ENCODE data around the gene NEDD4L.
"Not testable (repeated sequence)": the region's sequence is repeated elsewhere in the genome, so short reads cannot be mapped to it uniquely, and the experiment has no call there.

The NEDD4L gene

GRCh38 chr18:58378411-58379379 lies 334.7 kb downstream of the NEDD4L start:
- DNase-seq (ENCODE audit: low spot score in 2 of 2) (no peak), ATAC-seq (replicated peaks; ENCODE audit: extremely low read depth, poor library complexity, severe bottlenecking) (no peak)
- Mint-ChIP-seq H3K4me3 (no peak overlapping the region), H3K9me3 (no peaks in the 10 kb centered on the region), H3K4me1 (no peaks in the 10 kb centered on the region), H3K36me3 (ENCODE audit: insufficient read depth) (peaks cover 2% of the 10 kb centered on the region), H3K27ac (ENCODE audit: low read depth) (no peak overlapping the region), H3K27me3 (peaks cover 36% of the 10 kb centered on the region)

- no peaks in the 10 kb centered on the region for H3K9me3 Mint-ChIP-seq
- H3K4me3 Mint-ChIP-seq = no peak overlapping the region
- ATAC-seq (replicated peaks; ENCODE audit: extremely low read depth, poor library complexity, severe bottlenecking) (no peak), DNase-seq (ENCODE audit: low spot score in 2 of 2) (no peak)
- H3K36me3 Mint-ChIP-seq (ENCODE audit: insufficient read depth) = peaks cover 2% of the 10 kb centered on the region
- no peak overlapping the region for H3K27ac Mint-ChIP-seq (ENCODE audit: low read depth)
- peaks cover 35% of the 10 kb centered on the region for H3K27me3 Mint-ChIP-seq
- no peaks in the 10 kb centered on the region for H3K4me1 Mint-ChIP-seq
Observed at GRCh38 chr18:58379443-58379842, 335.4 kb downstream of the NEDD4L start.

- H3K27ac Mint-ChIP-seq (ENCODE audit: low read depth); ATAC-seq (replicated peaks; ENCODE audit: extremely low read depth, poor library complexity, severe bottlenecking); H3K36me3 Mint-ChIP-seq (ENCODE audit: insufficient read depth); H3K4me3 Mint-ChIP-seq; DNase-seq (ENCODE audit: low spot score in 2 of 2); H3K4me1 Mint-ChIP-seq; H3K9me3 Mint-ChIP-seq: not testable (repeated sequence)
- H3K27me3 Mint-ChIP-seq = peaks cover 28% of the 10 kb centered on the region
Observed at GRCh38 chr18:58380113-58380512, 336.1 kb downstream of the NEDD4L start.

DNA sequence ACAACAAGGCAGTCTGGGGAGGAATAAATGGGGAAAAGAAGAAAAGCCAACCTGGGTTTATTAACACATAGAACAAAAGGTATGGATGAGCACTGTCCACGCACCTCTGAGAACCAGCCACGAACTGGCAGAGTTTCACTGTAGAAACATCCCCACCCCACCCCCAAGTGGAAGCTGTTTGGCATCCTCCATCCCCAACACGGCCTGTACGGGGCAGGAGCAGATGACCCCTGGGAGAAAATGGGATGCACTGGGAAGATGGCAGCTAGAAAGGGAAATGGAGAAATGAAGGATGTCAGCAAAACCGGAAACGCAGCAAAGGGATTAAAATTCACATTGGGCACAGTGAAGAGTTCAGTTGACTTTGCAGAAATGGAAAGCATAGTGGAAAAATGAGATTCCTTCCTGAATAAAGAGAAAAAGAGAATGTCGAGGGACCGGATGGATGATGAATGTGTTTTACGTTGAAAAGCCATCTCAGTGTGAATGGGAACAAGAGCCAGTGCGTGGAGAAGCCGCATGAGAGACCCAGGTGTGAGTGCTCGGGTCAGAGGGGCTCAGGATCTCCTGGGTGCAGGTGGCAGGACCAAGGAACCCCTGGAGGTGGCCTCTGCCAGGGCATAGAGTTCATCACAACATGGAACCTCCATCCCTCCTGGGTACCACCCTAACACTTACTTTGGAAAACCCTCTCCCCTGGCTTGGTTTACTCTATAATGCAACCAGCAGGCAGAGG lies 337.8 kb downstream of the NEDD4L start:
- H3K27me3 Mint-ChIP-seq = peaks cover 14% of the 10 kb centered on the region
- no peak for ATAC-seq (replicated peaks; ENCODE audit: extremely low read depth, poor library complexity, severe bottlenecking)
- no peaks in the 10 kb centered on the region for H3K9me3 Mint-ChIP-seq
- H3K4me3 Mint-ChIP-seq = no peak overlapping the region
- no peaks in the 10 kb centered on the region for H3K4me1 Mint-ChIP-seq
- H3K27ac Mint-ChIP-seq (ENCODE audit: low read depth) = no peak overlapping the region
- DNase-seq (ENCODE audit: low spot score in 2 of 2) = no peak
- peaks cover 2% of the 10 kb centered on the region for H3K36me3 Mint-ChIP-seq (ENCODE audit: insufficient read depth)

- Mint-ChIP-seq H3K9me3 (no peaks in the 10 kb centered on the region), H3K4me3 (no peak overlapping the region), H3K27ac (ENCODE audit: low read depth) (no peak overlapping the region), H3K4me1 (no peaks in the 10 kb centered on the region), H3K27me3 (peaks cover 11% of the 10 kb centered on the region), H3K36me3 (ENCODE audit: insufficient read depth) (peaks cover 2% of the 10 kb centered on the region)
- no peak for DNase-seq (ENCODE audit: low spot score in 2 of 2)
- ATAC-seq (replicated peaks; ENCODE audit: extremely low read depth, poor library complexity, severe bottlenecking) = no peak
Observed at GRCh38 chr18:58382446-58382845, 338.4 kb downstream of the NEDD4L start.

- Mint-ChIP-seq H3K4me3 (no peak overlapping the region), H3K36me3 (ENCODE audit: insufficient read depth) (no peaks in the 10 kb centered on the region), H3K4me1 (no peaks in the 10 kb centered on the region), H3K27ac (ENCODE audit: low read depth) (no peak overlapping the region), H3K27me3 (peaks cover 10% of the 10 kb centered on the region), H3K9me3 (no peaks in the 10 kb centered on the region)
- no peak for DNase-seq (ENCODE audit: low spot score in 2 of 2)
- no peak for ATAC-seq (replicated peaks; ENCODE audit: extremely low read depth, poor library complexity, severe bottlenecking)
Observed at GRCh38 chr18:58385472-58385871, 341.4 kb downstream of the NEDD4L start.

- Mint-ChIP-seq H3K4me3 (no peak overlapping the region), H3K9me3 (no peaks in the 10 kb centered on the region), H3K4me1 (no peaks in the 10 kb centered on the region), H3K36me3 (ENCODE audit: insufficient read depth) (peaks cover 3% of the 10 kb centered on the region), H3K27ac (ENCODE audit: low read depth) (no peak overlapping the region), H3K27me3 (peaks cover 10% of the 10 kb centered on the region)
- ATAC-seq (replicated peaks; ENCODE audit: extremely low read depth, poor library complexity, severe bottlenecking) (no peak), DNase-seq (ENCODE audit: low spot score in 2 of 2) (no peak)
Observed at GRCh38 chr18:58386780-58387179, 342.8 kb downstream of the NEDD4L start.

DNA sequence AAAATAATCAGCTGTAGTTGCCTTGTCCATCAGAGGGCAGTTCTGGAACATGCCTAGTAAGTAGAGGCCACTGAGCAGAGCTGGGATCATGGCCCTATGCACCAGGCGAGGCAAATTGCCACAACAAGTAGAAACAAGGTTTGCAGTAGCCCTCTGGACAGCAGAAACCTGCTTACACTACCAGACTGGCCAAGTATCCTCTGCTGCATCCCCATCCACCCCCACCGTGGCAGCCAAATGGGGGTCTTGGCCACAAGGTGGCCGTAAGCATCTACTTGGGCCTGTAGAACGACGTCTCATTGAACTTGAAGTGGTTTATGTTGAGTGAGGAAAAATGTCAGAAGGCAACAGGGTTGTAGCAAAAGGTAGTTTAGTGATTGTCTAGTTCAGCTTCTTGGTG lies 343.7 kb downstream of the NEDD4L start:
- H3K27me3 Mint-ChIP-seq = peaks cover 10% of the 10 kb centered on the region
- no peak overlapping the region for H3K4me3 Mint-ChIP-seq
- H3K9me3 Mint-ChIP-seq = no peaks in the 10 kb centered on the region
- DNase-seq (ENCODE audit: low spot score in 2 of 2) = no peak
- peaks cover 3% of the 10 kb centered on the region for H3K36me3 Mint-ChIP-seq (ENCODE audit: insufficient read depth)
- H3K27ac Mint-ChIP-seq (ENCODE audit: low read depth) = no peak overlapping the region
- H3K4me1 Mint-ChIP-seq = no peaks in the 10 kb centered on the region
- ATAC-seq (replicated peaks; ENCODE audit: extremely low read depth, poor library complexity, severe bottlenecking) = no peak

GRCh38 chr18:58388736-58389135 lies 344.7 kb downstream of the NEDD4L start:
- no peak overlapping the region for H3K4me3 Mint-ChIP-seq
- ATAC-seq (replicated peaks; ENCODE audit: extremely low read depth, poor library complexity, severe bottlenecking) (no peak), DNase-seq (ENCODE audit: low spot score in 2 of 2) (no peak)
- no peak overlapping the region for H3K27ac Mint-ChIP-seq (ENCODE audit: low read depth)
- H3K4me1 Mint-ChIP-seq = no peaks in the 10 kb centered on the region
- H3K27me3 Mint-ChIP-seq = peaks cover 10% of the 10 kb centered on the region
- no peaks in the 10 kb centered on the region for H3K9me3 Mint-ChIP-seq
- H3K36me3 Mint-ChIP-seq (ENCODE audit: insufficient read depth) = peaks cover 3% of the 10 kb centered on the region

GRCh38 chr18:58389745-58390144 lies 345.7 kb downstream of the NEDD4L start:
- ATAC-seq (replicated peaks; ENCODE audit: extremely low read depth, poor library complexity, severe bottlenecking) (no peak), DNase-seq (ENCODE audit: low spot score in 2 of 2) (no peak)
- Mint-ChIP-seq H3K27ac (ENCODE audit: low read depth) (no peak overlapping the region), H3K4me3 (no peak overlapping the region), H3K4me1 (no peaks in the 10 kb centered on the region), H3K9me3 (no peaks in the 10 kb centered on the region), H3K27me3 (peaks cover 10% of the 10 kb centered on the region), H3K36me3 (ENCODE audit: insufficient read depth) (peaks cover 3% of the 10 kb centered on the region)

DNA sequence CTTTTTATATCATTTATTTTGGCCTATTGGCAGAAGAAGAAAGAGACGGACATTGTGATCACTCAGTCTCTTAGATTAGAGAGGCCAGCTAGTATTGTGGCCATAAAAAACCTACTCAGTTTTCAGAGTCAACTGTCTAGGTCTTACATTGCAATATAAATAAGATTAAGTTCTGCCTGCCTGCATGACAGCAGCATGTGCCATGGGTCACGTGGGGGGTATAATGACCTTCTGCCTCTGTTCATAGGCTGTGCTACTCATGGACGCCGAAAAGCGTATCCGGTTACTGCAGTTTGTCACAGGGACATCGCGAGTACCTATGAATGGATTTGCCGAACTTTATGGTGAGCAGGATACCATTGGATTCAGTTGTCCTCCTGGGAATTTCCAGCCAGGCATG lies 346.4 kb downstream of the NEDD4L start:
- DNase-seq (ENCODE audit: low spot score in 2 of 2) (no peak), ATAC-seq (replicated peaks; ENCODE audit: extremely low read depth, poor library complexity, severe bottlenecking) (no peak)
- Mint-ChIP-seq H3K4me3 (no peak overlapping the region), H3K4me1 (no peaks in the 10 kb centered on the region), H3K27ac (ENCODE audit: low read depth) (no peak overlapping the region), H3K36me3 (ENCODE audit: insufficient read depth) (peaks cover 3% of the 10 kb centered on the region), H3K27me3 (peaks cover 10% of the 10 kb centered on the region), H3K9me3 (no peaks in the 10 kb centered on the region)

DNA sequence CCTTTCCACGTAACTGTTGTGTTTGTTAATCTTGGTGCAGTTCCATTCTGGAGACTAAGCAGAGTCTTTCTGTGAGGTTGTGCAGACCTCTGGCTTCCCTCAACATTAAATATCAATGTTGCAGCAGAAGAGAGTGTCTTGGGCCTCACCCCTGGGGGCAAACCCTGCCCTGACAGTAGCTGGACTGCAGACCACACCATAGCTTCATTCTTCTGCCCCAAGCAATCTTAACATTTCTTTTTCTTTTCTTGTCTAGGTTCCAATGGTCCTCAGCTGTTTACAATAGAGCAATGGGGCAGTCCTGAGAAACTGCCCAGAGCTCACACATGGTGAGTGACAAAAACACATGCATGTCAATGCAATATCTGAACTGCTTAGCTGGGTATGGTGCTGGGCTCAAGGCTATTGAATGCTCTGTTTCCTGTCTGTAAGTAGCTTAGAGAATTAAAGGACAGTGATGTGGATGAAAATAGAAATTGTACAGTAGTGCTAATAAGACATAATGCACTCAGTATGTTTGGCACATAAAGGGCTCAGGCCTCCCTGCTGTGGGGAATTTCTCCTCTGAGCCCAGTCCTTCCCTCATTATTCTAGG lies 347.3 kb downstream of the NEDD4L start:
- Mint-ChIP-seq H3K4me1 (no peaks in the 10 kb centered on the region), H3K36me3 (ENCODE audit: insufficient read depth) (peaks cover 3% of the 10 kb centered on the region), H3K27me3 (peaks cover 10% of the 10 kb centered on the region), H3K9me3 (no peaks in the 10 kb centered on the region), H3K27ac (ENCODE audit: low read depth) (no peak overlapping the region), H3K4me3 (no peak overlapping the region)
- DNase-seq (ENCODE audit: low spot score in 2 of 2) (no peak), ATAC-seq (replicated peaks; ENCODE audit: extremely low read depth, poor library complexity, severe bottlenecking) (no peak)
